Body of pancreas (tissue), 4 donors: ENCODE data around the gene ZFYVE21.

ENCODE experiments used
- POLR2A ChIP-seq, 3 donors: fragments of 450-650 bp; IDR thresholded peaks; one replicate each; pipeline ENCODE4 v1.6.1; 2016; ENCODE audit warnings: antibody characterized with exemption in 3 of 3, mild to moderate bottlenecking in 2 of 3
- TF ChIP-seq, protein P1 (sequence below), 7 experiments: fragments of 450-650 bp in 4 of 7; fragments of 200-600 bp in 3 of 7; sonication (generic) in 3 of 7; IDR thresholded peaks; one replicate each; pipeline ENCODE4 v1.5.1; 2016 to 2019; ENCODE audit warnings: antibody characterized with exemption in 7 of 7

DNA sequence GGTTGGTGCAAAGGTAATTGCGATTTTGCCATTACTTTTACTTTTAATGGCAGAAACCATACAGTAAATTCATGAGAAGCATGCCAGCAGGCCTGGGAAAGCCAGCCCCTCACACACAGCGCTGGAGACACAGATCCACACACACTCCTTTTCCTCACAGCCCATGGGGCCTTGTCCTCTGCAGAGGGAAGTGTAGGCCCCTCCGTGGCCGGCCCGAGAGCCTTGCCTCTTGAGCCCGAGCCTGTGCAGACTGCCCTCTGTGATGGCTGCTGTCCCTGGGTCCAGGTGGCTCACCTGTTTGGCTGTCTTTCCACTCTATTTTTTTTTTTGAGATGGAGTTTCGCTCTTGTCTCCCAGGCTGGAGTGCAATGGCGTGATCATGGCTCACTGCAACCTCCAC is 39.7 kb upstream of the ZFYVE21 start:
- TF ChIP-seq, protein P1, sequence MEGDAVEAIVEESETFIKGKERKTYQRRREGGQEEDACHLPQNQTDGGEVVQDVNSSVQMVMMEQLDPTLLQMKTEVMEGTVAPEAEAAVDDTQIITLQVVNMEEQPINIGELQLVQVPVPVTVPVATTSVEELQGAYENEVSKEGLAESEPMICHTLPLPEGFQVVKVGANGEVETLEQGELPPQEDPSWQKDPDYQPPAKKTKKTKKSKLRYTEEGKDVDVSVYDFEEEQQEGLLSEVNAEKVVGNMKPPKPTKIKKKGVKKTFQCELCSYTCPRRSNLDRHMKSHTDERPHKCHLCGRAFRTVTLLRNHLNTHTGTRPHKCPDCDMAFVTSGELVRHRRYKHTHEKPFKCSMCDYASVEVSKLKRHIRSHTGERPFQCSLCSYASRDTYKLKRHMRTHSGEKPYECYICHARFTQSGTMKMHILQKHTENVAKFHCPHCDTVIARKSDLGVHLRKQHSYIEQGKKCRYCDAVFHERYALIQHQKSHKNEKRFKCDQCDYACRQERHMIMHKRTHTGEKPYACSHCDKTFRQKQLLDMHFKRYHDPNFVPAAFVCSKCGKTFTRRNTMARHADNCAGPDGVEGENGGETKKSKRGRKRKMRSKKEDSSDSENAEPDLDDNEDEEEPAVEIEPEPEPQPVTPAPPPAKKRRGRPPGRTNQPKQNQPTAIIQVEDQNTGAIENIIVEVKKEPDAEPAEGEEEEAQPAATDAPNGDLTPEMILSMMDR (IDR thresholded peaks at IDR 0.05): no peak
- TF ChIP-seq POLR2A (IDR thresholded peaks at IDR 0.05): no peak
